HAP-1 (cell line): ENCODE data around the gene ARID3C.
A peak's percentile ranks its signal among the peaks of the same experiment; 100 is the strongest.

ENCODE experiments used
- DNase-seq, 2 experiments: peaks; one replicate each; pipeline ENCODE4 v3.0.0-alpha.2; 2016 to 2020; ENCODE audit warnings: low spot score in 2 of 2
- H3K27me3 ChIP-seq: fragments of 250-450 bp; sonication (Bioruptor Pico); 2 replicates; pipeline ENCODE4 v1.5.1; 2020; ENCODE audit warnings: low read depth, mild to moderate bottlenecking, moderate library complexity
- H3K36me3 ChIP-seq: fragments of 250-450 bp; sonication (Bioruptor Pico); replicated peaks from 2 replicates; pipeline ENCODE4 v1.5.1; 2020; ENCODE audit warnings: mild to moderate bottlenecking
- H3K4me1 ChIP-seq: fragments of 250-450 bp; sonication (Bioruptor Pico); 2 replicates; pipeline ENCODE4 v1.5.1; 2020; ENCODE audit warnings: mild to moderate bottlenecking
- H3K4me3 ChIP-seq: fragments of 250-450 bp; sonication (Bioruptor Pico); 2 replicates; pipeline ENCODE4 v1.5.1; 2020; ENCODE audit warnings: mild to moderate bottlenecking, moderate library complexity
- H3K9me3 ChIP-seq: fragments of 250-450 bp; sonication (Bioruptor Pico); 2 replicates; pipeline ENCODE4 v1.5.1; 2020; ENCODE audit warnings: mild to moderate bottlenecking, moderate library complexity
- in situ Hi-C: fragments of 300-500 bp; cut with MboI; formaldehyde crosslinking; loops from 3 replicates; pipeline ENCODE4 v1.14.3; 2020; ENCODE audit warnings: low sequenced_read_pairs, inconsistent platforms, mixed read lengths

Gene ARID3C

GRCh38 chr9:34658461-34658860, 29.6 kb upstream of the ARID3C start:
- Histone ChIP-seq H3K27me3 (no peaks in the 10 kb centered on the region), H3K4me3 (no peak overlapping the region), H3K36me3 (no peaks in the 10 kb centered on the region), H3K9me3 (no peaks in the 10 kb centered on the region), H3K4me1 (no peaks in the 10 kb centered on the region)
- no peak for DNase-seq
- in situ Hi-C loops, result no loop called here

- Histone ChIP-seq H3K36me3 (no peaks in the 10 kb centered on the region), H3K27me3 (no peaks in the 10 kb centered on the region), H3K9me3 (no peaks in the 10 kb centered on the region), H3K4me1 (peaks cover 3% of the 10 kb centered on the region), H3K4me3 (no peak overlapping the region)
- no peak for DNase-seq
- in situ Hi-C loops, result no loop called here
Measured at GRCh38 chr9:34656992-34657391, 28.1 kb upstream of the ARID3C start.

- no peaks in the 10 kb centered on the region for H3K9me3 ChIP-seq
- no peaks in the 10 kb centered on the region for H3K27me3 ChIP-seq
- H3K4me1 ChIP-seq, result peaks cover 6% of the 10 kb centered on the region
- DNase-seq, result no peak
- in situ Hi-C loops, result no loop called here
- no peak overlapping the region for H3K4me3 ChIP-seq
- H3K36me3 ChIP-seq, result no peaks in the 10 kb centered on the region
Measured at GRCh38 chr9:34655394-34655793, 26.5 kb upstream of the ARID3C start.

GRCh38 chr9:34654323-34655051, 25.6 kb upstream of the ARID3C start:
- H3K4me1 ChIP-seq, result peaks cover 6% of the 10 kb centered on the region
- in situ Hi-C loops, result no loop called here
- H3K9me3 ChIP-seq, result no peaks in the 10 kb centered on the region
- DNase-seq, result no peak
- no peak overlapping the region for H3K4me3 ChIP-seq
- peaks cover 4% of the 10 kb centered on the region for H3K36me3 ChIP-seq
- H3K27me3 ChIP-seq, result no peaks in the 10 kb centered on the region

GRCh38 chr9:34653151-34654072, 24.5 kb upstream of the ARID3C start:
- Histone ChIP-seq H3K4me3 (no peak overlapping the region), H3K9me3 (no peaks in the 10 kb centered on the region), H3K4me1 (peaks cover 6% of the 10 kb centered on the region), H3K27me3 (no peaks in the 10 kb centered on the region), H3K36me3 (peaks cover 12% of the 10 kb centered on the region)
- in situ Hi-C loops, result no loop called here
- DNase-seq, result no peak

- H3K4me3 ChIP-seq, result no peak overlapping the region
- no peaks in the 10 kb centered on the region for H3K27me3 ChIP-seq
- no peak for DNase-seq
- no peaks in the 10 kb centered on the region for H3K9me3 ChIP-seq
- in situ Hi-C loops, result no loop called here
- peaks cover 15% of the 10 kb centered on the region for H3K36me3 ChIP-seq
- H3K4me1 ChIP-seq, result peaks cover 6% of the 10 kb centered on the region
Measured at GRCh38 chr9:34652602-34653000, 23.7 kb upstream of the ARID3C start.

GRCh38 chr9:34651876-34652601, 23.2 kb upstream of the ARID3C start, which contains the start of gene IL11RA:
Gene IL11RA, plus strand, starts transcription at chr9:34652185. Its CDS starts 3,033 bp downstream, at chr9:34655218.
- peaks cover 6% of the 10 kb centered on the region for H3K4me1 ChIP-seq
- no peaks in the 10 kb centered on the region for H3K9me3 ChIP-seq
- in situ Hi-C loops, result no loop called here
- peaks cover 15% of the 10 kb centered on the region for H3K36me3 ChIP-seq
- H3K4me3 ChIP-seq, result peak within 1 kb of the TSS; percentile 22
- H3K27me3 ChIP-seq, result no peaks in the 10 kb centered on the region
- peak; percentile 41 to 87 for DNase-seq

GRCh38 chr9:34651321-34651720, 22.5 kb upstream of the ARID3C start:
- Histone ChIP-seq H3K4me3 (peak overlapping the region; percentile 22), H3K4me1 (peaks cover 6% of the 10 kb centered on the region), H3K36me3 (peaks cover 15% of the 10 kb centered on the region), H3K9me3 (no peaks in the 10 kb centered on the region), H3K27me3 (no peaks in the 10 kb centered on the region)
- in situ Hi-C loops, result no loop called here
- no peak for DNase-seq

GRCh38 chr9:34650816-34651215, 21.9 kb upstream of the ARID3C start:
- no peaks in the 10 kb centered on the region for H3K9me3 ChIP-seq
- H3K36me3 ChIP-seq, result peaks cover 15% of the 10 kb centered on the region
- H3K4me3 ChIP-seq, result no peak overlapping the region
- no peak for DNase-seq
- in situ Hi-C loops, result no loop called here
- no peaks in the 10 kb centered on the region for H3K27me3 ChIP-seq
- peaks cover 10% of the 10 kb centered on the region for H3K4me1 ChIP-seq

GRCh38 chr9:34648673-34649072, 19.8 kb upstream of the ARID3C start:
- Histone ChIP-seq H3K4me1 (peaks cover 10% of the 10 kb centered on the region), H3K9me3 (no peaks in the 10 kb centered on the region), H3K36me3 (peaks cover 15% of the 10 kb centered on the region), H3K4me3 (no peak overlapping the region), H3K27me3 (no peaks in the 10 kb centered on the region)
- DNase-seq, result no peak
- in situ Hi-C loops, result no loop called here

- H3K27me3 ChIP-seq, result no peaks in the 10 kb centered on the region
- DNase-seq, result no peak
- in situ Hi-C loops, result no loop called here
- H3K36me3 ChIP-seq, result peaks cover 15% of the 10 kb centered on the region
- peak overlapping the region; percentile 58 for H3K4me3 ChIP-seq
- H3K4me1 ChIP-seq, result peaks cover 10% of the 10 kb centered on the region
- no peaks in the 10 kb centered on the region for H3K9me3 ChIP-seq
Measured at GRCh38 chr9:34647651-34648050, 18.8 kb upstream of the ARID3C start.

GRCh38 chr9:34647084-34647403, 18.2 kb upstream of the ARID3C start:
- H3K4me1 ChIP-seq, result peaks cover 7% of the 10 kb centered on the region
- in situ Hi-C loops, result no loop called here
- H3K4me3 ChIP-seq, result peak overlapping the region; percentile 58

GRCh38 chr9:34646211-34647083, 17.6 kb upstream of the ARID3C start, which contains the start of gene GALT:
Gene GALT, plus strand, starts transcription at chr9:34646675. Its CDS starts 30 bp downstream, at chr9:34646705.
- Histone ChIP-seq H3K36me3 (peaks cover 15% of the 10 kb centered on the region), H3K4me3 (peak within 1 kb of the TSS; percentile 58), H3K27me3 (no peaks in the 10 kb centered on the region), H3K9me3 (no peaks in the 10 kb centered on the region), H3K4me1 (peaks cover 4% of the 10 kb centered on the region)
- DNase-seq, result peak; percentile 88 to 99
- in situ Hi-C loops, result no loop called here

More at GRCh38 chr9:34647084-34647403, 18.2 kb upstream of the ARID3C start:
- no peaks in the 10 kb centered on the region for H3K9me3 ChIP-seq
- H3K27me3 ChIP-seq, result no peaks in the 10 kb centered on the region
- peaks cover 15% of the 10 kb centered on the region for H3K36me3 ChIP-seq
- no peak for DNase-seq
